ENCODE results near the gene ZNF618. TPM values are rescaled to one million over a fixed set of nuclear protein-coding genes. Genes with fewer than 3 reads are reported as not detected.

ZNF618 gene
- total RNA-seq, 1 donor from 2014 or later: 12.1 TPM

DNA sequence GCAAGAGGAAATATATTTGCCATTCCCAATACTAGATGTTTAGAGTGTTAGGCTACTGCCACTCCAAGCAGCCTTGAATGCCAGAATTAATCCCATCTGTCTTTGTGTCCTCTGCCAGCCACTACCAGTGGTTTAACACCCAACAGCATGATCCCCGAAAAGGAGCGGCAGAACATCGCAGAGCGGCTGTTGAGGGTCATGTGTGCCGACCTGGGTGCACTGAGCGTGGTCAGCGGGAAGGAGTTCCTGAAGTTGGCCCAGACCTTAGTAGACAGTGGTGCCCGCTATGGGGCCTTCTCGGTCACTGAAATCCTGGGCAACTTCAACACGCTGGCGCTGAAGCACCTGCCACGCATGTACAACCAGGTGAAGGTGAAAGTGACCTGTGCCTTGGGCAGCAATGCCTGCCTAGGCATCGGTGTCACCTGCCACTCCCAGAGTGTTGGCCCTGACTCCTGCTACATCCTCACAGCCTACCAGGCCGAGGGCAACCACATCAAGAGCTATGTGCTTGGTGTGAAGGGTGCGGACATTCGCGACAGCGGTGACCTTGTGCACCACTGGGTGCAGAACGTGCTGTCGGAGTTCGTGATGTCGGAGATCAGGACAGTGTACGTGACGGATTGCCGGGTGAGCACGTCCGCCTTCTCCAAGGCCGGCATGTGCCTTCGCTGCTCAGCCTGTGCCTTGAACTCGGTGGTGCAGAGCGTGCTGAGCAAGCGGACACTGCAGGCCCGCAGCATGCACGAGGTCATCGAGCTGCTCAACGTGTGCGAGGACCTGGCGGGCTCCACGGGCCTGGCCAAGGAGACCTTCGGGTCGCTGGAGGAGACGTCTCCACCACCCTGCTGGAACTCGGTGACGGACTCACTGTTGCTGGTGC is 172.7 kb downstream of the ZNF618 start:
- TF ChIP-seq, protein P1, sequence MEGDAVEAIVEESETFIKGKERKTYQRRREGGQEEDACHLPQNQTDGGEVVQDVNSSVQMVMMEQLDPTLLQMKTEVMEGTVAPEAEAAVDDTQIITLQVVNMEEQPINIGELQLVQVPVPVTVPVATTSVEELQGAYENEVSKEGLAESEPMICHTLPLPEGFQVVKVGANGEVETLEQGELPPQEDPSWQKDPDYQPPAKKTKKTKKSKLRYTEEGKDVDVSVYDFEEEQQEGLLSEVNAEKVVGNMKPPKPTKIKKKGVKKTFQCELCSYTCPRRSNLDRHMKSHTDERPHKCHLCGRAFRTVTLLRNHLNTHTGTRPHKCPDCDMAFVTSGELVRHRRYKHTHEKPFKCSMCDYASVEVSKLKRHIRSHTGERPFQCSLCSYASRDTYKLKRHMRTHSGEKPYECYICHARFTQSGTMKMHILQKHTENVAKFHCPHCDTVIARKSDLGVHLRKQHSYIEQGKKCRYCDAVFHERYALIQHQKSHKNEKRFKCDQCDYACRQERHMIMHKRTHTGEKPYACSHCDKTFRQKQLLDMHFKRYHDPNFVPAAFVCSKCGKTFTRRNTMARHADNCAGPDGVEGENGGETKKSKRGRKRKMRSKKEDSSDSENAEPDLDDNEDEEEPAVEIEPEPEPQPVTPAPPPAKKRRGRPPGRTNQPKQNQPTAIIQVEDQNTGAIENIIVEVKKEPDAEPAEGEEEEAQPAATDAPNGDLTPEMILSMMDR (IDR thresholded peaks at IDR 0.05; ENCODE audit: insufficient read depth, low read length, poor library complexity, severe bottlenecking): no peak
- Histone ChIP-seq H3K27me3 (ENCODE audit: control insufficient read depth, insufficient read depth, low read length) (no peaks in the 10 kb centered on the region), H3K36me3 (ENCODE audit: control insufficient read depth, insufficient read depth, low read length) (peaks cover 3% of the 10 kb centered on the region)

GRCh38 chr9:114049441-114050225 is 173.5 kb downstream of the ZNF618 start:
- Histone ChIP-seq H3K36me3 (ENCODE audit: control insufficient read depth, insufficient read depth, low read length) (peaks cover 3% of the 10 kb centered on the region), H3K4me3 (ENCODE audit: low read depth, low read length) (no peak overlapping the region), H3K27me3 (ENCODE audit: control insufficient read depth, insufficient read depth, low read length) (no peaks in the 10 kb centered on the region)
- TF ChIP-seq, protein P1 (IDR thresholded peaks at IDR 0.05; ENCODE audit: insufficient read depth, low read length, poor library complexity, severe bottlenecking): no peak
- no peak for DNase-seq (ENCODE audit: low read depth)

More for the DNA sequence above, 172.7 kb downstream of the ZNF618 start:
- no peak for DNase-seq (ENCODE audit: low read depth)
- no peak overlapping the region for H3K4me3 ChIP-seq (ENCODE audit: low read depth, low read length)

- no peak for DNase-seq (ENCODE audit: low read depth)
- TF ChIP-seq, protein P1 (IDR thresholded peaks at IDR 0.05; ENCODE audit: insufficient read depth, low read length, poor library complexity, severe bottlenecking): no peak
- peaks cover 3% of the 10 kb centered on the region for H3K36me3 ChIP-seq (ENCODE audit: control insufficient read depth, insufficient read depth, low read length)
- no peaks in the 10 kb centered on the region for H3K27me3 ChIP-seq (ENCODE audit: control insufficient read depth, insufficient read depth, low read length)
- no peak overlapping the region for H3K4me3 ChIP-seq (ENCODE audit: low read depth, low read length)
Observed at GRCh38 chr9:114050226-114050568, 174.1 kb downstream of the ZNF618 start.

DNA sequence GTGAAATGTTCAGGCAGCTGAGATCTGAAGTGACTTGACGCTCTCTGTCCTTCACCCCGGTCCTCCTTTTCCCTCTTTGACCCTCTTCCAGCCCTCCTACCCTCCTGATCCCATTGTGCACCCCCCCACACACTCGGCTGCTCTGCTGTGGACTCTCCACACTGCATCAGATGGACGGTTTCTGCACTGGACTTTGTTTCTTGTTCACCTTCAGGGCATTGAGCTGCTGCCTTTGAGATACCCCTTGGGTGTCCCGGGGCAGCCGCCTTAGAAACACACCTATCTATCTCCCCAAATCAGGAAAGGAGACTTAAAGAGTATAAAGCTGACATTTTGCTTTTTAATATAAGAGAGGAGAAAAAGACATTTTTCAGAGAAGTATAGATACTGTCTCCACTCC is 174.5 kb downstream of the ZNF618 start:
- TF ChIP-seq, protein P1 (IDR thresholded peaks at IDR 0.05; ENCODE audit: insufficient read depth, low read length, poor library complexity, severe bottlenecking): no peak
- peaks cover 3% of the 10 kb centered on the region for H3K36me3 ChIP-seq (ENCODE audit: control insufficient read depth, insufficient read depth, low read length)
- H3K27me3 ChIP-seq (ENCODE audit: control insufficient read depth, insufficient read depth, low read length): no peaks in the 10 kb centered on the region

GRCh38 chr9:114051281-114051680 is 175.2 kb downstream of the ZNF618 start:
- Histone ChIP-seq H3K27me3 (ENCODE audit: control insufficient read depth, insufficient read depth, low read length) (no peaks in the 10 kb centered on the region), H3K4me3 (ENCODE audit: low read depth, low read length) (no peak overlapping the region), H3K36me3 (ENCODE audit: control insufficient read depth, insufficient read depth, low read length) (peaks cover 3% of the 10 kb centered on the region)
- TF ChIP-seq, protein P1 (IDR thresholded peaks at IDR 0.05; ENCODE audit: insufficient read depth, low read length, poor library complexity, severe bottlenecking): no peak
- no peak for DNase-seq (ENCODE audit: low read depth)

More for the DNA sequence above, 174.5 kb downstream of the ZNF618 start:
- DNase-seq (ENCODE audit: low read depth): no peak
- H3K4me3 ChIP-seq (ENCODE audit: low read depth, low read length): no peak overlapping the region

Data from kidney epithelial cell (primary cell).